GM18867 (cell line): ENCODE results near the gene OR8D2.

Experiments used
- ATAC-seq: cut with Tn5 transposase; IDR thresholded peaks from one replicate; pipeline ENCODE4 v1.9.1; 2021; ENCODE audit warnings: mild to moderate bottlenecking, moderate library complexity; ENCODE audit not compliant: unreplicated experiment

Gene OR8D2

GRCh38 chr11:124320097-124320496, at the start of gene OR8D2:
TSS of gene OR8D2 (minus strand) at chr11:124320197. CDS start at chr11:124320197, 0 bp downstream.
- no peak for ATAC-seq

- no peak for ATAC-seq
Measured at GRCh38 chr11:124359566-124359965, 39.6 kb upstream of the OR8D2 start.

- no peak for ATAC-seq
Measured at GRCh38 chr11:124346311-124346955, 26.4 kb upstream of the OR8D2 start.

GRCh38 chr11:124344346-124344745, 24.3 kb upstream of the OR8D2 start:
- no peak for ATAC-seq

GRCh38 chr11:124340142-124340447, 20.1 kb upstream of the OR8D2 start:
- ATAC-seq, result no peak

- ATAC-seq, result no peak
Measured at GRCh38 chr11:124339396-124340141, 19.6 kb upstream of the OR8D2 start.

- ATAC-seq, result no peak
Measured at GRCh38 chr11:124331873-124332272, 11.9 kb upstream of the OR8D2 start.

GRCh38 chr11:124329787-124330478, 9.9 kb upstream of the OR8D2 start:
- peak; percentile 99 for ATAC-seq

- ATAC-seq, result no peak
Measured at GRCh38 chr11:124327775-124328174, 7.8 kb upstream of the OR8D2 start.

- ATAC-seq, result no peak
Measured at GRCh38 chr11:124322356-124322755, 2.4 kb upstream of the OR8D2 start.

- no peak for ATAC-seq
Measured at GRCh38 chr11:124315052-124315451, 4.9 kb downstream of the OR8D2 start.

GRCh38 chr11:124313849-124314248, 6.1 kb downstream of the OR8D2 start, which contains the start of gene OR8D1:
TSS of gene OR8D1 (minus strand) at chr11:124313949. CDS start at chr11:124310766, 3,183 bp downstream.
- no peak for ATAC-seq

GRCh38 chr11:124313131-124313530, 6.9 kb downstream of the OR8D2 start:
- ATAC-seq, result no peak

GRCh38 chr11:124311670-124312069, 8.3 kb downstream of the OR8D2 start:
- ATAC-seq, result no peak

- ATAC-seq, result no peak
Measured at GRCh38 chr11:124311269-124311668, 8.7 kb downstream of the OR8D2 start.

GRCh38 chr11:124310721-124311120, 9.3 kb downstream of the OR8D2 start:
- no peak for ATAC-seq

- ATAC-seq, result no peak
Measured at GRCh38 chr11:124307093-124307492, 12.9 kb downstream of the OR8D2 start.

GRCh38 chr11:124302347-124303125, 17.5 kb downstream of the OR8D2 start:
- ATAC-seq, result no peak

- ATAC-seq, result no peak
Measured at GRCh38 chr11:124301548-124301947, 18.4 kb downstream of the OR8D2 start.

- no peak for ATAC-seq
Measured at GRCh38 chr11:124297921-124298320, 22.1 kb downstream of the OR8D2 start.

GRCh38 chr11:124296016-124296415, 24.0 kb downstream of the OR8D2 start:
- no peak for ATAC-seq
